ENCODE measurements around the gene HSPA1A.

DNA sequence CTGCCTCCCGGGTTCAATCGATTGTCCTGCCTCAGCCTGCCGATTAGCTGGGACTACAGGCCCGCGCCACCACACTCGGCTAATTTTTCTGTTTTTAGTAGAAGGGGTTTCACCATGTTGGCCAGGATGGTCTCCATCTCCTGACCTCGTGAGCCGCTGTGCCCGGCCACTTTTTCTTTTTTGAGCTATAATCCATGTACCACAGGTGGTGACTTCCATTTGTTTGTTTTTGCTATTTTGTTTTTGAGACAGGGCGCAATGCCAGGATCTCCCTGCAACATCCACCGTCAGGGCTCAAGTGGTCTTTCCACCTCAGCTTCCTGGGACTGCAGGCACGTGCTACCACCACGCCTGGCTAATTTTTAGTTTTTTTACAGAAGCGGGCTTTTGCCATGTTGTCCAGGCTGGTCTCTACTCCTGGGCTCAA, 20.7 kb downstream of the HSPA1A start:
- TF ChIP-seq, protein P1, sequence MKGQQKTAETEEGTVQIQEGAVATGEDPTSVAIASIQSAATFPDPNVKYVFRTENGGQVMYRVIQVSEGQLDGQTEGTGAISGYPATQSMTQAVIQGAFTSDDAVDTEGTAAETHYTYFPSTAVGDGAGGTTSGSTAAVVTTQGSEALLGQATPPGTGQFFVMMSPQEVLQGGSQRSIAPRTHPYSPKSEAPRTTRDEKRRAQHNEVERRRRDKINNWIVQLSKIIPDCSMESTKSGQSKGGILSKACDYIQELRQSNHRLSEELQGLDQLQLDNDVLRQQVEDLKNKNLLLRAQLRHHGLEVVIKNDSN (IDR thresholded peaks at IDR 0.05): no peak
- TF ChIP-seq, protein P2, sequence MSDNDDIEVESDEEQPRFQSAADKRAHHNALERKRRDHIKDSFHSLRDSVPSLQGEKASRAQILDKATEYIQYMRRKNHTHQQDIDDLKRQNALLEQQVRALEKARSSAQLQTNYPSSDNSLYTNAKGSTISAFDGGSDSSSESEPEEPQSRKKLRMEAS (IDR thresholded peaks at IDR 0.05): no peak
- TF ChIP-seq YY1 (IDR thresholded peaks at IDR 0.05; ENCODE audit: low read depth) (no peak), NFIC (IDR thresholded peaks at IDR 0.05) (no peak), EP300 (IDR thresholded peaks at IDR 0.05; ENCODE audit: borderline replicate concordance) (no peak), CEBPB (IDR thresholded peaks at IDR 0.05) (no peak), RAD21 (IDR thresholded peaks at IDR 0.05; ENCODE audit: low read depth) (no peak), EGR1 (IDR thresholded peaks at IDR 0.05) (no peak), FOXM1 (IDR thresholded peaks at IDR 0.05; ENCODE audit: borderline replicate concordance, low read depth) (no peak), TEAD4 (IDR thresholded peaks at IDR 0.05) (no peak), TAF1 (IDR thresholded peaks at IDR 0.05; ENCODE audit: low read depth) (no peak), ZBTB7A (IDR thresholded peaks at IDR 0.05; ENCODE audit: low read depth) (no peak), TCF12 (IDR thresholded peaks at IDR 0.05; ENCODE audit: low read depth) (no peak)
- TF ChIP-seq, protein P3, sequence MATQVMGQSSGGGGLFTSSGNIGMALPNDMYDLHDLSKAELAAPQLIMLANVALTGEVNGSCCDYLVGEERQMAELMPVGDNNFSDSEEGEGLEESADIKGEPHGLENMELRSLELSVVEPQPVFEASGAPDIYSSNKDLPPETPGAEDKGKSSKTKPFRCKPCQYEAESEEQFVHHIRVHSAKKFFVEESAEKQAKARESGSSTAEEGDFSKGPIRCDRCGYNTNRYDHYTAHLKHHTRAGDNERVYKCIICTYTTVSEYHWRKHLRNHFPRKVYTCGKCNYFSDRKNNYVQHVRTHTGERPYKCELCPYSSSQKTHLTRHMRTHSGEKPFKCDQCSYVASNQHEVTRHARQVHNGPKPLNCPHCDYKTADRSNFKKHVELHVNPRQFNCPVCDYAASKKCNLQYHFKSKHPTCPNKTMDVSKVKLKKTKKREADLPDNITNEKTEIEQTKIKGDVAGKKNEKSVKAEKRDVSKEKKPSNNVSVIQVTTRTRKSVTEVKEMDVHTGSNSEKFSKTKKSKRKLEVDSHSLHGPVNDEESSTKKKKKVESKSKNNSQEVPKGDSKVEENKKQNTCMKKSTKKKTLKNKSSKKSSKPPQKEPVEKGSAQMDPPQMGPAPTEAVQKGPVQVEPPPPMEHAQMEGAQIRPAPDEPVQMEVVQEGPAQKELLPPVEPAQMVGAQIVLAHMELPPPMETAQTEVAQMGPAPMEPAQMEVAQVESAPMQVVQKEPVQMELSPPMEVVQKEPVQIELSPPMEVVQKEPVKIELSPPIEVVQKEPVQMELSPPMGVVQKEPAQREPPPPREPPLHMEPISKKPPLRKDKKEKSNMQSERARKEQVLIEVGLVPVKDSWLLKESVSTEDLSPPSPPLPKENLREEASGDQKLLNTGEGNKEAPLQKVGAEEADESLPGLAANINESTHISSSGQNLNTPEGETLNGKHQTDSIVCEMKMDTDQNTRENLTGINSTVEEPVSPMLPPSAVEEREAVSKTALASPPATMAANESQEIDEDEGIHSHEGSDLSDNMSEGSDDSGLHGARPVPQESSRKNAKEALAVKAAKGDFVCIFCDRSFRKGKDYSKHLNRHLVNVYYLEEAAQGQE (IDR thresholded peaks at IDR 0.05; ENCODE audit: low read depth): no peak
